Gastrocnemius medialis (tissue), 4 donors: ENCODE results near the gene MRPS18C.

ENCODE experiments used
- POLR2A ChIP-seq, 2 donors: fragments of 450-650 bp; IDR thresholded peaks; one replicate each; pipeline ENCODE4 v1.6.1; 2017; ENCODE audit warnings: antibody characterized with exemption in 2 of 2, mild to moderate bottlenecking in 2 of 2, moderate library complexity in 2 of 2
- TF ChIP-seq, protein P1 (sequence below), 5 experiments: fragments of 450-650 bp in 3 of 5; fragments of 200-600 bp in 2 of 5; sonication (generic) in 2 of 5; IDR thresholded peaks in 4 of 5; conservative IDR thresholded peaks in 1 of 5; 1 replicate in 4 of 5; 2 replicates in 1 of 5; pipeline ENCODE4 v1.5.1; 2016 to 2019; ENCODE audit warnings: antibody characterized with exemption in 5 of 5, mild to moderate bottlenecking in 3 of 5, moderate library complexity in 3 of 5

DNA sequence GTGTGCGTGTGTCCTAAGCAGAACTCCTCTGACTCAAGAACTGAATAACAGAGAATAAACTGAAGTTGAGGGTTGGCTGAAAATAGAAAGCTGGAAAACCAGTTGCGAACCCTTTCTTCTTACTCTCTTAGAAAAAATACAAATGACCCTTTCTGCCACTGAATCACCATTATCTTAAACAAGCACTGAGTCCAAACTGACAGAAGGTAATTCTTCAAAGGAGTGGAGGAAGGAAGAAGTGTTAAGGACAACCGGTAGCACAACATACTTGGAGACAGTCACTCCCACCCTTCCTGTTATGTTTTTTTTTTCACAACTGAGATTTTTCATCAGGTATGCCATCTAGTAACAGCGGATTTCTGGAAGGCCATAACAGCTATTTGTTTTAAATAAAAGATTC, 38.3 kb upstream of the MRPS18C start:
- TF ChIP-seq, protein P1, sequence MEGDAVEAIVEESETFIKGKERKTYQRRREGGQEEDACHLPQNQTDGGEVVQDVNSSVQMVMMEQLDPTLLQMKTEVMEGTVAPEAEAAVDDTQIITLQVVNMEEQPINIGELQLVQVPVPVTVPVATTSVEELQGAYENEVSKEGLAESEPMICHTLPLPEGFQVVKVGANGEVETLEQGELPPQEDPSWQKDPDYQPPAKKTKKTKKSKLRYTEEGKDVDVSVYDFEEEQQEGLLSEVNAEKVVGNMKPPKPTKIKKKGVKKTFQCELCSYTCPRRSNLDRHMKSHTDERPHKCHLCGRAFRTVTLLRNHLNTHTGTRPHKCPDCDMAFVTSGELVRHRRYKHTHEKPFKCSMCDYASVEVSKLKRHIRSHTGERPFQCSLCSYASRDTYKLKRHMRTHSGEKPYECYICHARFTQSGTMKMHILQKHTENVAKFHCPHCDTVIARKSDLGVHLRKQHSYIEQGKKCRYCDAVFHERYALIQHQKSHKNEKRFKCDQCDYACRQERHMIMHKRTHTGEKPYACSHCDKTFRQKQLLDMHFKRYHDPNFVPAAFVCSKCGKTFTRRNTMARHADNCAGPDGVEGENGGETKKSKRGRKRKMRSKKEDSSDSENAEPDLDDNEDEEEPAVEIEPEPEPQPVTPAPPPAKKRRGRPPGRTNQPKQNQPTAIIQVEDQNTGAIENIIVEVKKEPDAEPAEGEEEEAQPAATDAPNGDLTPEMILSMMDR (IDR thresholded peaks at IDR 0.05 in 4 of 5, conservative IDR thresholded peaks at IDR 0.05 in 1 of 5) = no peak
- TF ChIP-seq POLR2A (IDR thresholded peaks at IDR 0.05) = no peak
